ENCODE results near the gene CTRB2. TPM values are rescaled to one million over a fixed set of nuclear protein-coding genes. Genes with fewer than 3 reads are reported as not detected.

CTRB2 gene
- total and polyA plus RNA-seq, 2 of the 8 experiments (the other 6 are each of a cell fraction or from before 2014, with no cell fraction given), result not detected

DNA sequence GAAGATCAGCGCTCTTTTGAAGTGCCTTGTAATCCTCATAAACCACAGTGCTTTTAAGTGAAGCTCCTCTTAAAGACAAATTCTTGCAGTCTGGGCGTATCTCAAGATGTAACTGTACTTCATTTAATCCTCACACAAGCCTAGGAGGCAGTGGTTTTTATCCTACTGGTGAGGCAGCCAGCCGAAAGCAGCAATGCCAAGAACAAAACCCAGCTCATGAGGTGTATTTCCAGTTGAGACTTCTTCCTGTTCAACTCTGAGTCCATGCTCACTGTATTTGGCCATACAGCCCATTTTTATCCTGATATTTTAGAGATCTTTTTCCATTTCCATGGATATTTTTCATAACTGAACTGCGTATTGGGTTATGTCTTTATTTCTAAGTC lies 13.7 kb downstream of the CTRB2 start (continued):
- TF ChIP-seq RFX5 (IDR thresholded peaks at IDR 0.05; ENCODE audit: borderline replicate concordance, low read depth, low read length), result no peak
- TF ChIP-seq SRF (IDR thresholded peaks at IDR 0.05; ENCODE audit: low read depth, low read length), result no peak
